CD4-positive, alpha-beta T cell (primary cell): ENCODE data around the gene SNX15. TPM values are rescaled to one million over a fixed set of nuclear protein-coding genes. Genes with fewer than 3 reads are reported as not detected.

Experiments used
- ATAC-seq: fragments of 200-7000 bp; cut with Tn5 transposase; one replicate; pipeline ENCODE4 v1.10.0; 2022; ENCODE audit warnings: mild to moderate bottlenecking; ENCODE audit not compliant: poor library complexity
- CTCF ChIA-PET: fragments of 350-600 bp; sonication (Branson Sonifier 250); formaldehyde crosslinking; loops from one replicate; lab custom pipeline; 2021; ENCODE audit warnings: antibody characterized with exemption, inconsistent platforms; lab: Charles Lee
- POLR2A ChIA-PET: fragments of 350-600 bp; sonication (Branson Sonifier 250); formaldehyde crosslinking; loops from one replicate; lab custom pipeline; 2021; ENCODE audit warnings: antibody characterized with exemption, inconsistent platforms; lab: Charles Lee
- DNase-seq, 14 experiments: peaks; one replicate each; pipeline ENCODE4 v3.0.0-alpha.2; 2013 to 2020; ENCODE audit warnings: mixed read lengths in 2 of 14
- H3K27ac ChIP-seq, 2 donors: one replicate each; pipeline versions ENCODE4 v1.5.1 to v1.7.0; 2013; ENCODE audit warnings: low read length in 2 of 2, low read depth in 1 of 2, mild to moderate bottlenecking in 1 of 2
- H3K27me3 ChIP-seq, 2 experiments: 1 replicate in 1 of 2; 2 replicates in 1 of 2; pipeline versions ENCODE4 v1.6.1 to v1.7.0; 2013; ENCODE audit warnings: low read length in 2 of 2, control low read depth in 1 of 2, mild to moderate bottlenecking in 1 of 2, moderate library complexity in 1 of 2; ENCODE audit not compliant: insufficient read depth in 2 of 2, control insufficient read depth in 1 of 2
- H3K36me3 ChIP-seq: one replicate; pipeline ENCODE4 v1.6.1; 2013; ENCODE audit warnings: low read length, control low read depth; ENCODE audit not compliant: insufficient read depth
- H3K4me1 ChIP-seq: one replicate; pipeline ENCODE4 v1.6.1; 2013; ENCODE audit warnings: low read length, control low read depth; ENCODE audit not compliant: insufficient read depth
- H3K4me3 ChIP-seq: one replicate; pipeline ENCODE4 v1.5.1; 2013; ENCODE audit warnings: mild to moderate bottlenecking, low read length, moderate library complexity
- H3K9me3 ChIP-seq, 2 experiments: 1 replicate in 1 of 2; 2 replicates in 1 of 2; pipeline versions ENCODE4 v1.6.1 to v1.7.0; 2013; ENCODE audit warnings: low read length in 2 of 2, mild to moderate bottlenecking in 2 of 2, control low read depth in 1 of 2, moderate library complexity in 1 of 2; ENCODE audit not compliant: control insufficient read depth in 1 of 2, insufficient read depth in 1 of 2
- H3K27ac Mint-ChIP-seq: one replicate; pipeline ENCODE4 v1.8.0; 2020; ENCODE audit warnings: mixed read lengths
- H3K27me3 Mint-ChIP-seq: one replicate; pipeline ENCODE4 v1.8.0; 2021; ENCODE audit warnings: mixed read lengths
- H3K36me3 Mint-ChIP-seq: one replicate; pipeline ENCODE4 v1.8.0; 2021; ENCODE audit warnings: low read depth, mixed read lengths
- H3K4me1 Mint-ChIP-seq: one replicate; pipeline ENCODE4 v1.8.0; 2021; ENCODE audit warnings: low read depth, mixed read lengths
- H3K4me3 Mint-ChIP-seq: one replicate; pipeline ENCODE4 v1.8.0; 2020; ENCODE audit warnings: mild to moderate bottlenecking, mixed read lengths
- H3K9me3 Mint-ChIP-seq: one replicate; pipeline ENCODE4 v1.8.0; 2020; ENCODE audit warnings: mixed read lengths
- intact Hi-C, 2 experiments: fragments of 100-400 bp; cut with DNase I in 1 of 2; cut with micrococcal nuclease in 1 of 2; formaldehyde crosslinking; loops; one replicate each; pipeline versions ENCODE4 v1.15.1 to v1.9.0; 2023 to 2025; cut with DNase I, micrococcal nuclease
- total RNA-seq, 174 experiments: library from RNA in 2 of 174; stranded (reverse) in 2 of 174; gene quantifications; one replicate each; pipeline ENCODE4 v1.2.3 and lab custom pipeline; 2021 to 2026
- TF ChIP-seq, protein P1 (sequence below): fragments of 200-600 bp; IDR thresholded peaks from one replicate; pipeline ENCODE4 v1.8.0; 2022; ENCODE audit warnings: antibody characterized with exemption, mild to moderate bottlenecking

Gene SNX15
- total RNA-seq, 2 experiments from 2014 or later, result 13.9 to 14.7 TPM

DNA sequence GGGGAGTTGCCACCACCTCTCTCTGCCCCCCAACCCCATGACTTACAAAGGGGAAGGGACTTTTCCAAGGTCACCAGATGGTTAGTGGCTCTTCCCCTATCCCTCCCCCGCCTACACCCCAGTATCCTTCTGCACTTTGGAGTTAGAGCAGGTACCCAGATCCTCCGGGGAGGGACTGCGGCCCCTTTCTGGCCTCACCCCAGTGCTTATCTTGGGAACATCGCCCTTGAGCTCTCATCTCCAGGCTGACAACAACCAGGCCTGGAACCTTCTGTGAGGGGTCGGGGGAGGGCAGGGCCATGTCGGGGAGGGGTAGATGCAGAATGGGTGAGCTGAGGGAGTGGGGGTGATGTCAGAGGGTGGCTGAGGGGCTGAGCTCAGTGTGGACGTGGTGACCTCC lies 38.6 kb downstream of the SNX15 start:
- H3K27me3 Mint-ChIP-seq, result no peaks in the 10 kb centered on the region
- Histone ChIP-seq H3K27me3 (no peaks in the 10 kb centered on the region), H3K36me3 (no peaks in the 10 kb centered on the region), H3K4me1 (no peaks in the 10 kb centered on the region), H3K9me3 (no peaks in the 10 kb centered on the region), H3K4me3 (no peak overlapping the region), H3K27ac (no peak overlapping the region)
- ATAC-seq (no peak), DNase-seq (no peak)
- H3K27ac Mint-ChIP-seq, result no peak overlapping the region
- TF ChIP-seq, protein P1, sequence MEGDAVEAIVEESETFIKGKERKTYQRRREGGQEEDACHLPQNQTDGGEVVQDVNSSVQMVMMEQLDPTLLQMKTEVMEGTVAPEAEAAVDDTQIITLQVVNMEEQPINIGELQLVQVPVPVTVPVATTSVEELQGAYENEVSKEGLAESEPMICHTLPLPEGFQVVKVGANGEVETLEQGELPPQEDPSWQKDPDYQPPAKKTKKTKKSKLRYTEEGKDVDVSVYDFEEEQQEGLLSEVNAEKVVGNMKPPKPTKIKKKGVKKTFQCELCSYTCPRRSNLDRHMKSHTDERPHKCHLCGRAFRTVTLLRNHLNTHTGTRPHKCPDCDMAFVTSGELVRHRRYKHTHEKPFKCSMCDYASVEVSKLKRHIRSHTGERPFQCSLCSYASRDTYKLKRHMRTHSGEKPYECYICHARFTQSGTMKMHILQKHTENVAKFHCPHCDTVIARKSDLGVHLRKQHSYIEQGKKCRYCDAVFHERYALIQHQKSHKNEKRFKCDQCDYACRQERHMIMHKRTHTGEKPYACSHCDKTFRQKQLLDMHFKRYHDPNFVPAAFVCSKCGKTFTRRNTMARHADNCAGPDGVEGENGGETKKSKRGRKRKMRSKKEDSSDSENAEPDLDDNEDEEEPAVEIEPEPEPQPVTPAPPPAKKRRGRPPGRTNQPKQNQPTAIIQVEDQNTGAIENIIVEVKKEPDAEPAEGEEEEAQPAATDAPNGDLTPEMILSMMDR, result no peak
- no peak overlapping the region for H3K4me3 Mint-ChIP-seq
- H3K36me3 Mint-ChIP-seq, result no peaks in the 10 kb centered on the region
- ChIA-PET POLR2A (no interaction called here), CTCF (no interaction called here)
- H3K4me1 Mint-ChIP-seq, result no peaks in the 10 kb centered on the region
- no peaks in the 10 kb centered on the region for H3K9me3 Mint-ChIP-seq
- intact Hi-C loops, result no loop called here

DNA sequence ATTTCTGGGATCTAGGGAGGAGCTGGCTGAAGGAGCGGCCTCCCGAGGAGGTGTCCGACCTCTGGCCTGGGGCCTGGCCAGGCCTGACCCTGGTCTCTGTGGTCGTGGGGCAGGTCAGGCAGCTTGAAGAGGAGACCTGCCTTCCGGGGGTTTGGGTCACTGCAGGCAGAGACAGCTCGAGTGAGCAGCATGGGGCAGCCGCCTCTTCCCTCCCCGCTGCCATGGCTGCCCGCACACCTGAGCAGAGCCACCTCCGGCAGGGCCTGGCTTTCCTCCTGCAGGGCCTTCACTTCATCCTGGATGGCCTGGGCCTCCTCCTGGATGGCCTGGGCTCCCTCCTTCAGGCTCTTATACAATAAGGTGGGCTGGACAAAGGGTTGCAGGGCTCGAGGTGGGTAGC lies 39.1 kb downstream of the SNX15 start:
- Mint-ChIP-seq H3K36me3 (no peaks in the 10 kb centered on the region), H3K4me1 (no peaks in the 10 kb centered on the region), H3K9me3 (no peaks in the 10 kb centered on the region), H3K4me3 (no peak overlapping the region), H3K27ac (no peak overlapping the region), H3K27me3 (no peaks in the 10 kb centered on the region)
- ChIA-PET POLR2A (no interaction called here), CTCF (no interaction called here)
- H3K36me3 ChIP-seq, result no peaks in the 10 kb centered on the region
- DNase-seq (no peak), ATAC-seq (no peak)
- H3K27me3 ChIP-seq, result no peaks in the 10 kb centered on the region
- H3K4me3 ChIP-seq, result no peak overlapping the region
- no peak overlapping the region for H3K27ac ChIP-seq
- H3K9me3 ChIP-seq, result no peaks in the 10 kb centered on the region
- intact Hi-C loops, result no loop called here
- TF ChIP-seq, protein P1, result no peak
- no peaks in the 10 kb centered on the region for H3K4me1 ChIP-seq

DNA sequence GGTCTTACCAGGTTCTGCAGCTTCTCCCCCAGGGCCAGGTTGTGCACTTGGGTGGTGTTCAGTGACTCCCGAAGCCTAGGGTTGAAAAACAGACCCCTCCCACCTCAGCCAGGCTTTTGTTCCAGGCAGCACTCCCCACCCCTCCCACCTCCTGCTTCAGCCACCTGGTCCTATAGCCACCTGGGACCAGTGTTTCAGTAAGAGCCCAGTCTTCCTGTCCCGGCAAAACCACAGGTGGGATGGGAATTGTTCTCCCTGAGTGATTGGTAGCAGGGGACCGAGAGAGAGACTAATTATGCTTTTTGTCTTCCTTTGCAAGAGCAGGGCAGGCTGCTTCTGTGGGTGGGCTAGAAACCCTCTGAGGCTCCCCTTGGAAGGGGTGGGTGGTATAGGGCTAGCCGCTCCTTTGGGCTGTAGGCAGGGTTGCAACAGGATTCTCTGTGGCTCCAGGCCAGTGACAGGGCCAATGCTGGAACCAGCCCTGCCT lies 39.6 kb downstream of the SNX15 start:
- intact Hi-C loops, result no loop called here
- Histone ChIP-seq H3K27me3 (no peaks in the 10 kb centered on the region), H3K27ac (no peak overlapping the region), H3K9me3 (no peaks in the 10 kb centered on the region), H3K36me3 (no peaks in the 10 kb centered on the region), H3K4me3 (no peak overlapping the region), H3K4me1 (no peaks in the 10 kb centered on the region)
- Mint-ChIP-seq H3K36me3 (no peaks in the 10 kb centered on the region), H3K27me3 (no peaks in the 10 kb centered on the region), H3K4me3 (no peak overlapping the region), H3K4me1 (no peaks in the 10 kb centered on the region), H3K27ac (no peak overlapping the region), H3K9me3 (no peaks in the 10 kb centered on the region)
- TF ChIP-seq, protein P1, result no peak
- POLR2A ChIA-PET, result no interaction called here
- DNase-seq, result no peak
- no peak for ATAC-seq
- CTCF ChIA-PET, result no interaction called here
